Prostate gland (tissue), 2 donors: Measurements from ENCODE around the gene PRKD3.

Source experiments
- CTCF ChIP-seq, 4 experiments: fragments of 200-600 bp in 2 of 4; fragments of 450-650 bp in 2 of 4; sonication (generic) in 2 of 4; IDR thresholded peaks; 1 replicate in 3 of 4; 2 replicates in 1 of 4; pipeline ENCODE4 v1.5.1; 2016 to 2019; ENCODE audit warnings: antibody characterized with exemption in 4 of 4, mild to moderate bottlenecking in 2 of 4, moderate library complexity in 2 of 4
- POLR2A ChIP-seq: fragments of 450-650 bp; IDR thresholded peaks from one replicate; pipeline ENCODE4 v1.6.1; 2016; ENCODE audit warnings: antibody characterized with exemption, mild to moderate bottlenecking
- POLR2AphosphoS5 ChIP-seq: sonication (generic); formaldehyde crosslinking; IDR thresholded peaks from one replicate; pipeline ENCODE4 v1.6.1; 2017; ENCODE audit warnings: antibody characterized with exemption

- no peak for TF ChIP-seq POLR2AphosphoS5
- TF ChIP-seq CTCF (IDR thresholded peaks at IDR 0.05), result no peak
- TF ChIP-seq POLR2A, result no peak
Measured at GRCh38 chr2:37361994-37362698, 37.5 kb upstream of the PRKD3 start.
